Lung (tissue), 12 donors: ENCODE results near the gene SYNE1. TPM values are rescaled to one million over a fixed set of nuclear protein-coding genes. Genes with fewer than 3 reads are reported as not detected.

Source experiments
- ATAC-seq: fragments of 200-7000 bp; cut with Tn5 transposase; one replicate; pipeline ENCODE4 v1.9.1; 2020; ENCODE audit warnings: moderate number of reproducible peaks; ENCODE audit not compliant: insufficient read depth, low FRiP score
- DNase-seq, 3 donors: peaks; one replicate each; pipeline ENCODE4 v3.0.0-alpha.2; 2013 to 2017
- H3K27ac ChIP-seq, 2 donors: one replicate each; pipeline ENCODE4 v1.5.1; 2013; ENCODE audit warnings: mild to moderate bottlenecking in 2 of 2, moderate library complexity in 2 of 2, control low read depth in 1 of 2, inconsistent platforms in 1 of 2, low read depth in 1 of 2, low read length in 1 of 2
- H3K27me3 ChIP-seq, 3 donors: one replicate each; pipeline ENCODE4 v1.5.1; 2013; ENCODE audit warnings: low read length in 2 of 3; ENCODE audit not compliant: control insufficient read depth in 3 of 3, insufficient read depth in 3 of 3
- H3K36me3 ChIP-seq, 4 donors: one replicate each; pipeline ENCODE4 v1.5.1; 2013; ENCODE audit warnings: low read length in 4 of 4, mild to moderate bottlenecking in 1 of 4, moderate library complexity in 1 of 4; ENCODE audit not compliant: control insufficient read depth in 4 of 4, insufficient read depth in 4 of 4
- H3K4me1 ChIP-seq, 5 donors: one replicate each; pipeline ENCODE4 v1.5.1; 2013; ENCODE audit warnings: low read length in 5 of 5, mild to moderate bottlenecking in 2 of 5, moderate library complexity in 1 of 5; ENCODE audit not compliant: control insufficient read depth in 5 of 5, insufficient read depth in 5 of 5
- H3K4me3 ChIP-seq: one replicate; pipeline ENCODE4 v1.5.1; 2013; ENCODE audit warnings: mild to moderate bottlenecking, control low read depth, moderate library complexity
- H3K9ac ChIP-seq, 2 donors: one replicate each; pipeline ENCODE4 v1.5.1; 2013; ENCODE audit warnings: low read length in 2 of 2, control low read depth in 1 of 2; ENCODE audit not compliant: insufficient read depth in 1 of 2
- H3K9me3 ChIP-seq, 4 donors: one replicate each; pipeline ENCODE4 v1.5.1; 2013; ENCODE audit warnings: low read length in 3 of 4, mild to moderate bottlenecking in 1 of 4, moderate library complexity in 1 of 4; ENCODE audit not compliant: control insufficient read depth in 4 of 4, insufficient read depth in 3 of 4
- WGBS, 2 donors: extraction: QIAGEN DNeasy Blood & Tissue Kit; methylation state at CpG; one replicate each; pipeline ENCODE4 v1.1.7; 2013; 5-methylcytosine and 5-hydroxymethylcytosine counted together
- polyA plus RNA-seq, 2 donors: library from polyadenylated mRNA; stranded (reverse); fragments of 200-250 nt; gene quantifications; one replicate each; pipeline ENCODE4 v1.2.1, GENCODE V29; 2013
- total RNA-seq, 2 donors: library from RNA; depleted of rRNA in 1 of 2; stranded (reverse); fragments of >200 nt in 1 of 2; gene quantifications; one replicate each; pipeline ENCODE4 v1.2.1, GENCODE V29; 2014 to 2021
- TF ChIP-seq, protein P1 (sequence below): IDR thresholded peaks from 2 replicates; pipeline ENCODE4 v1.5.1; 2012; ENCODE audit warnings: mild to moderate bottlenecking; ENCODE audit errors: control extremely low read depth, extremely low read depth
- donor health status: control.
- donor health status: control.
- donor health status: Bipolar disorder and iron deficiency.
- donor health status: healthy.
- donor health status: DM: yes; HTN: yes; CAD: no.

The SYNE1 gene
- total and polyA plus RNA-seq, 4 donors = 26.4 to 352 (median 131) TPM

DNA sequence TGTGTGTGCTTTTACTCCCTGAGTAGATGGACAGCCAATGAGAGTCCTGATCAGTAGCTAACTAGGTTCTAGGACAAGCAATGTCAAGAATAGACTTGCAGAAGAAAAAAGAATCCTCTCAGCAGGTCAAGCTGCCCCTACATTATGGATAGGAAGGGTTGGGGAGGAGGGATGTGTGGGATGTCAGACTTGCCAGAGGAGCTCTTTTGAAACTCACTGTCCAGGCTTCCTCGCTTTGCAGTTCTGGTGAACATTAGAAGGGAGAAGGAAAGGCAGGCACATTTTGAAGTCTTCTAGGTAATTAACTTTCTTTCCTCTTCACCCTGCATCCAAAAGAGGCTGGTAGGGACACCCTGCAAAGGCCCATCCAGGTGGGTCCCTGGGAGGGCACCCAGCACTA, 48.7 kb downstream of the SYNE1 start:
- no peaks in the 10 kb centered on the region for H3K4me1 ChIP-seq
- ATAC-seq (no peak), DNase-seq (no peak)
- H3K4me3 ChIP-seq = no peak overlapping the region
- WGBS, 2 donors = 31 to 71% methylated on average over 1 of the region's 1 CpG
- no peaks in the 10 kb centered on the region for H3K27me3 ChIP-seq
- TF ChIP-seq, protein P1, sequence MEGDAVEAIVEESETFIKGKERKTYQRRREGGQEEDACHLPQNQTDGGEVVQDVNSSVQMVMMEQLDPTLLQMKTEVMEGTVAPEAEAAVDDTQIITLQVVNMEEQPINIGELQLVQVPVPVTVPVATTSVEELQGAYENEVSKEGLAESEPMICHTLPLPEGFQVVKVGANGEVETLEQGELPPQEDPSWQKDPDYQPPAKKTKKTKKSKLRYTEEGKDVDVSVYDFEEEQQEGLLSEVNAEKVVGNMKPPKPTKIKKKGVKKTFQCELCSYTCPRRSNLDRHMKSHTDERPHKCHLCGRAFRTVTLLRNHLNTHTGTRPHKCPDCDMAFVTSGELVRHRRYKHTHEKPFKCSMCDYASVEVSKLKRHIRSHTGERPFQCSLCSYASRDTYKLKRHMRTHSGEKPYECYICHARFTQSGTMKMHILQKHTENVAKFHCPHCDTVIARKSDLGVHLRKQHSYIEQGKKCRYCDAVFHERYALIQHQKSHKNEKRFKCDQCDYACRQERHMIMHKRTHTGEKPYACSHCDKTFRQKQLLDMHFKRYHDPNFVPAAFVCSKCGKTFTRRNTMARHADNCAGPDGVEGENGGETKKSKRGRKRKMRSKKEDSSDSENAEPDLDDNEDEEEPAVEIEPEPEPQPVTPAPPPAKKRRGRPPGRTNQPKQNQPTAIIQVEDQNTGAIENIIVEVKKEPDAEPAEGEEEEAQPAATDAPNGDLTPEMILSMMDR = no peak
- H3K9me3 ChIP-seq = no peaks in the 10 kb centered on the region
- H3K27ac ChIP-seq = no peak overlapping the region
- no peak overlapping the region for H3K9ac ChIP-seq
- no peaks in the 10 kb centered on the region for H3K36me3 ChIP-seq

DNA sequence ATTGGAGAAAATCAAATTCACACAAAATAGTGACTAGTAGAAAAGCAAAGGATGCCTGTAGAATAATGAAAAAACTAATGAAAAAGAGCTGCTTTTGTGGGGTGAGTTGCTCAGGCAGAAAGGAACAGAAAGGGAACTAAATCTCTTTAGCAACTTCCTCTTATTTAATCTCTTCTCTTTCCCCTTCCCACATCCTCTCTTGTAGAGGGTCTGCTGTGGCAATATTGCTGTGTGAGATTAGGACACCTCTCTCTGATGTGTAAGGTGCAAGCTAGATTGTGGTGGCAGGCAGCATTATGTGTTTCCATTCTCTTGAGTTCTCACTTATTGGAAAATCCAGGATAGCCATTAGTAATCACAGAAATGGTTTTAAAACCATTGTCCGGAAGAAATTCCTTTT, 49.7 kb downstream of the SYNE1 start:
- Histone ChIP-seq H3K36me3 (no peaks in the 10 kb centered on the region), H3K9me3 (no peaks in the 10 kb centered on the region), H3K27me3 (no peaks in the 10 kb centered on the region), H3K4me3 (no peak overlapping the region), H3K4me1 (no peaks in the 10 kb centered on the region), H3K9ac (no peak overlapping the region), H3K27ac (no peak overlapping the region)
- 37 to 81% methylated on average over 1 of the region's 1 CpG for WGBS, 2 donors
- ATAC-seq (no peak), DNase-seq (no peak)
- TF ChIP-seq, protein P1 = no peak

DNA sequence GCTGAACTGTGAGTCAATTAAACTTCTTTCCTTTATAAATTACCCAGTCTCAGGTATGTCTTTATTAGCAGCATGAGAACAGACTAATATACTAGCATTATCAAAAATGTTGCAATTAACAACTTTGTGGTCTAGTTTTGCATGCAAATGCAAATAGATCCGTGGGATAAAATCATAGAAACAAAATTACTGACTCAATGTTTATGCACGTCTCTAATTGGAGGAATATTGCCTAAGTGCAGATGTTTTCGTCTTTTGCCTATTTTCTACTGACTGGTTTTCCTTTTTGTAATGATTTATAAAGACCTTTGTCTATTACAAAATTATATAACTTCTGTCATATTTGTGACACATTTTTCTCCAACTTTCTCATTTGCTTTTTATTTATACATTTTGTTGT, 51.9 kb downstream of the SYNE1 start:
- WGBS, 2 donors = 81 to 91% methylated on average over 3 of the region's 3 CpGs
- no peak overlapping the region for H3K9ac ChIP-seq
- H3K9me3 ChIP-seq = no peaks in the 10 kb centered on the region
- no peak overlapping the region for H3K27ac ChIP-seq
- no peaks in the 10 kb centered on the region for H3K36me3 ChIP-seq
- TF ChIP-seq, protein P1 = no peak
- no peaks in the 10 kb centered on the region for H3K27me3 ChIP-seq
- ATAC-seq (no peak), DNase-seq (no peak)
- H3K4me1 ChIP-seq = no peaks in the 10 kb centered on the region
- H3K4me3 ChIP-seq = no peak overlapping the region

DNA sequence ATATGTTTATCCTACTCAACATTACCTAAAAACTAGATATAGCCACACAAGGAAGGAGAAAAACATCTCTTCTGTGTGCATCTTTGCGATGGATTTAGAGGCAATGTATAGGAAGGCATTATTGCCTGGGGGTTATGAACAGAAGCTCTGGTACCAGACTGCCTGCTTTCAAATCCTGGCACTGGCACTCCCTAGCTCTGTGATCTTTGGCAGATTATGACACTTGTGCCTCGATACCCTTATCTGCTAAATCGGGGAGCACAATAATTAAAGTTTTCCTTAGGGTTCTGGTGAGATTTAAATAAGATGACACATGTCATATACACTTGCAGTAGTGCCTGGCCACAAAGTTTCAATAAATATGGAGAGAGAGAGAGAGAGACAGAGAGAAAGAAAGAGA, 53.3 kb downstream of the SYNE1 start:
- Histone ChIP-seq H3K9me3 (no peaks in the 10 kb centered on the region), H3K9ac (no peak overlapping the region), H3K4me1 (no peaks in the 10 kb centered on the region), H3K27ac (no peak overlapping the region), H3K4me3 (no peak overlapping the region), H3K36me3 (no peaks in the 10 kb centered on the region), H3K27me3 (no peaks in the 10 kb centered on the region)
- 88% methylated on average over 3 of the region's 3 CpGs for WGBS, 2 donors
- no peak for DNase-seq
- no peak for ATAC-seq
- TF ChIP-seq, protein P1 = no peak
